ENCODE results near the gene ADGRB3. TPM values are rescaled to one million over a fixed set of nuclear protein-coding genes. Genes with fewer than 3 reads are reported as not detected.

Gene ADGRB3
- polyA plus RNA-seq, 3 donors = 0.04 to 0.23 (median 0.05) TPM

DNA sequence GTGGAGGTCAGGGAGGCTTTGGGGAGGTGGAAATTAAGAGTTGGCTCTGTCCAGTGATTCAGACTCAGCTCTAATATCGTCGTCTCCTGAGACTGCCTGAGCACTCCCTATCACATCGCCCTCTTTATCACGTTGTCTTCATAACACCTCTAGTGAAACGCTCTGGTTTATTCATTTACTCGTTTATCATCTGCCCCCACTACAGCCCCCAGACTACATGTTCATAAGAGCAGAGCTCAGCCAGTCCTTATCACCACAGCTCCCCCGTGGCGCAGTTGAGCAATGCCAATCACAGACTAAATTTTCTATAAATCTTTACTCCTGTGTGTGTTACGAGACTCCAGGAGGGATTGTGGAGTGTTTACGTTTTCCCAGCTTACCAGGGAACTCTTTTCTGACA lies 316.2 kb downstream of the ADGRB3 start:
- Mint-ChIP-seq H3K27me3 (ENCODE audit: low read depth in 3 of 3) (peaks cover 0 to 4% (median 2%) of the 10 kb centered on the region in 3 donors), H3K4me3 (no peak overlapping the region), H3K9me3 (no peaks in the 10 kb centered on the region), H3K36me3 (no peaks in the 10 kb centered on the region), H3K27ac (no peak overlapping the region), H3K4me1 (no peaks in the 10 kb centered on the region)
- intact Hi-C loops (cut with micrococcal nuclease) = no loop called here
- no peaks in the 10 kb centered on the region for H3K9me3 ChIP-seq (replicated peaks in 1 of 2; ENCODE audit: control insufficient read depth in 1 of 2, insufficient read depth in 1 of 2, low read length in 2 of 2)
- H3K27ac ChIP-seq (ENCODE audit: low read depth in 1 of 2, low read length in 2 of 2) = no peak overlapping the region
- no peak for DNase-seq
- 87% methylated on average over 6 of the region's 10 CpGs for WGBS (ENCODE audit: insufficient coverage)
- no peaks in the 10 kb centered on the region for H3K79me2 ChIP-seq (ENCODE audit: insufficient read depth, low read length)
- TF ChIP-seq, protein P1, sequence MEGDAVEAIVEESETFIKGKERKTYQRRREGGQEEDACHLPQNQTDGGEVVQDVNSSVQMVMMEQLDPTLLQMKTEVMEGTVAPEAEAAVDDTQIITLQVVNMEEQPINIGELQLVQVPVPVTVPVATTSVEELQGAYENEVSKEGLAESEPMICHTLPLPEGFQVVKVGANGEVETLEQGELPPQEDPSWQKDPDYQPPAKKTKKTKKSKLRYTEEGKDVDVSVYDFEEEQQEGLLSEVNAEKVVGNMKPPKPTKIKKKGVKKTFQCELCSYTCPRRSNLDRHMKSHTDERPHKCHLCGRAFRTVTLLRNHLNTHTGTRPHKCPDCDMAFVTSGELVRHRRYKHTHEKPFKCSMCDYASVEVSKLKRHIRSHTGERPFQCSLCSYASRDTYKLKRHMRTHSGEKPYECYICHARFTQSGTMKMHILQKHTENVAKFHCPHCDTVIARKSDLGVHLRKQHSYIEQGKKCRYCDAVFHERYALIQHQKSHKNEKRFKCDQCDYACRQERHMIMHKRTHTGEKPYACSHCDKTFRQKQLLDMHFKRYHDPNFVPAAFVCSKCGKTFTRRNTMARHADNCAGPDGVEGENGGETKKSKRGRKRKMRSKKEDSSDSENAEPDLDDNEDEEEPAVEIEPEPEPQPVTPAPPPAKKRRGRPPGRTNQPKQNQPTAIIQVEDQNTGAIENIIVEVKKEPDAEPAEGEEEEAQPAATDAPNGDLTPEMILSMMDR (IDR thresholded peaks at IDR 0.05) = no peak
- H3K4me3 ChIP-seq (replicated peaks in 1 of 3; ENCODE audit: low read depth in 2 of 3, low read length in 3 of 3) = no peak overlapping the region
- no peak overlapping the region for H3K9ac ChIP-seq (ENCODE audit: insufficient read depth, low read length, poor library complexity, severe bottlenecking)
- H4K20me1 ChIP-seq (ENCODE audit: insufficient read depth, low read length) = no peaks in the 10 kb centered on the region
- no peak overlapping the region for H2AFZ ChIP-seq (ENCODE audit: insufficient read depth, low read depth, low read length, poor library complexity, severe bottlenecking)
- no peaks in the 10 kb centered on the region for H3K27me3 ChIP-seq (ENCODE audit: control insufficient read depth in 2 of 2, insufficient read depth in 2 of 2, low read length in 2 of 2)
- no peak overlapping the region for H3K4me2 ChIP-seq (replicated peaks; ENCODE audit: extremely low read depth, low read length, poor library complexity, severe bottlenecking)
- H3K4me1 ChIP-seq (ENCODE audit: control insufficient read depth in 1 of 2, insufficient read depth in 2 of 2, low read length in 2 of 2) = no peaks in the 10 kb centered on the region
- H3K36me3 ChIP-seq (replicated peaks in 1 of 2; ENCODE audit: control insufficient read depth in 1 of 2, insufficient read depth in 2 of 2, low read length in 2 of 2) = no peaks in the 10 kb centered on the region

DNA sequence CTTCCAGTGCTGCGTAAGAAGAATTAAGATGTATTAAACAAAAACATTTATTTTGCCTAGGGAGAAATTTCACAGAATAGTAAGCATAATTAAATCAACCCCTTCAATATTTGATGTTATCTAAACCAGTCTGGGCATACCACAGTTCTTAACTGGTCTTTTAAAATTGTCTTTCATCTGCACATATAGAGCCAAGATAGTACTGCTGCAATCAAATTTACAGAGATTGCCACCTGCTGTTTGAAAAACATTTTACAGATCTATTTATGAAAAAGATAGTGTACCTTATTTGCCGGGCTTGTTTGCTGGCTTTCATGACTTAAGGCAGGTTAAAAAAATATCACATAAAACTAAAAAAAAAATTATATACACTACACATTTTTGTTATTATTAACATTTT lies 323.2 kb downstream of the ADGRB3 start:
- Histone ChIP-seq H3K27ac (ENCODE audit: low read depth in 1 of 2, low read length in 2 of 2) (no peak overlapping the region), H3K79me2 (ENCODE audit: insufficient read depth, low read length) (no peaks in the 10 kb centered on the region), H4K20me1 (ENCODE audit: insufficient read depth, low read length) (no peaks in the 10 kb centered on the region), H2AFZ (ENCODE audit: insufficient read depth, low read depth, low read length, poor library complexity, severe bottlenecking) (no peak overlapping the region), H3K27me3 (ENCODE audit: control insufficient read depth in 2 of 2, insufficient read depth in 2 of 2, low read length in 2 of 2) (no peaks in the 10 kb centered on the region), H3K9ac (ENCODE audit: insufficient read depth, low read length, poor library complexity, severe bottlenecking) (no peak overlapping the region), H3K4me2 (replicated peaks; ENCODE audit: extremely low read depth, low read length, poor library complexity, severe bottlenecking) (no peak overlapping the region), H3K4me3 (replicated peaks in 1 of 3; ENCODE audit: low read depth in 2 of 3, low read length in 3 of 3) (no peak overlapping the region), H3K4me1 (ENCODE audit: control insufficient read depth in 1 of 2, insufficient read depth in 2 of 2, low read length in 2 of 2) (no peaks in the 10 kb centered on the region), H3K36me3 (replicated peaks in 1 of 2; ENCODE audit: control insufficient read depth in 1 of 2, insufficient read depth in 2 of 2, low read length in 2 of 2) (no peaks in the 10 kb centered on the region), H3K9me3 (replicated peaks in 1 of 2; ENCODE audit: control insufficient read depth in 1 of 2, insufficient read depth in 1 of 2, low read length in 2 of 2) (no peaks in the 10 kb centered on the region)
- TF ChIP-seq, protein P1 (IDR thresholded peaks at IDR 0.05) = no peak
- Mint-ChIP-seq H3K27me3 (ENCODE audit: low read depth in 3 of 3) (peaks cover 0 to 5% (median 0%) of the 10 kb centered on the region in 3 donors), H3K4me3 (no peak overlapping the region), H3K36me3 (no peaks in the 10 kb centered on the region), H3K27ac (no peak overlapping the region), H3K9me3 (no peaks in the 10 kb centered on the region), H3K4me1 (no peaks in the 10 kb centered on the region)
- no peak for DNase-seq
- no CpG with 5 or more reads among the region's 2 CpGs for WGBS (ENCODE audit: insufficient coverage)
- intact Hi-C loops (cut with micrococcal nuclease) = no loop called here
